Caki2 (cell line): ENCODE data around the gene HSF2BP. TPM values are rescaled to one million over a fixed set of nuclear protein-coding genes. Genes with fewer than 3 reads are reported as not detected.
"Not testable (repeated sequence)": the region's sequence is repeated elsewhere in the genome, so short reads cannot be mapped to it uniquely, and the experiment has no call there.

Source experiments
- DNase-seq: peaks from one replicate; pipeline ENCODE4 v3.0.0-alpha.2; 2015; ENCODE audit warnings: low read depth
- in situ Hi-C: cut with HindIII; loops from 2 replicates; pipeline ENCODE4 v1.10.0; 2016; ENCODE audit warnings: low sequenced_read_pairs, low pct_unique_long_range_greater_than_20kb, mixed read lengths
- total RNA-seq: library from RNA; depleted of rRNA; stranded (reverse); fragments of >200 nt; shearing (Covaris generic); gene quantifications from 2 replicates; pipeline ENCODE4 v1.2.3, GENCODE V29; 2014; ENCODE audit warnings: low replicate concordance

HSF2BP gene
- total RNA-seq, 1 experiment from 2014 or later, result 1.7 TPM

DNA sequence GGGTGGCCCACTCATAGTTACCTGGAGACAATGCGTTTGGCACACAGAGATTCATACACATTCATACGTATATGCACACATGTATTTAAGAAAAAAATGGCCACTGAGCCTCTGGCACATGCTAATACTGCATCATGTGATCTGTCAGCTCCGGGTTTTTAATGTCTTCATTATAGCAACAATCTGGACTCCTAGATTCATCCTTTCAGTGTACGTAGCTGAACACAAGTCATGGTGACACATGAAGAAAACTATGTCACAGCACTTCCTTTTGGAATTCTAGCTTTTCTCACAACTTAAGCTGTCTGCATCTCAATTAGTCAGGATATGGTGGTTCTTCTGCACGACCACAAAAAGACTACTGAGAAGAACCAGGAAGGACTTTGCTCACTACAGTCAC lies 24.7 kb downstream of the HSF2BP start:
- in situ Hi-C loops, result no loop called here
- DNase-seq, result peak; percentile 21

- in situ Hi-C loops, result no loop called here
- no peak for DNase-seq
These were observed 26.8 kb downstream of the HSF2BP start for GRCh38 chr21:43632373-43632905.

- in situ Hi-C loops, result no loop called here
- no peak for DNase-seq
These were observed 27.7 kb downstream of the HSF2BP start for GRCh38 chr21:43631411-43632107.

DNA sequence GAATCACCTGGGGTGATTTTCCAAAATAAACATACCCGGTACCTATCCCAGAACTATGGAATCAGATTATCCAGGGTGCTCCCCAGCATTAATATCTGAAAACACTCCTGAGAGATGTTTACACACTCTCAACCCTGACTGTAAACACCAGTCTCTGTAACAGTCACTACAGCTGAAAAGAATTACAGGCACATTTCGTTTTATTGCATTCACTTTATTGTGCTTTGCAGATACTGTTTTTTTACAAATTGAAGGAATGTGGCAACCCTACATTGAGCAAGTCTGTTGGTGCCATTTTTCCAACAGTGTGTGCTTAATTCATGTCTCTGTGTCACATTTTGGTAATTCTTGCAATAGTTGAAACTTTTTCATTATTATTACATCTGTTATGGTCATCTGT lies 31.8 kb downstream of the HSF2BP start:
- in situ Hi-C loops, result no loop called here
- DNase-seq, result no peak

- in situ Hi-C loops, result no loop called here
- DNase-seq, result no peak
These were observed 32.9 kb downstream of the HSF2BP start for GRCh38 chr21:43626390-43626789.

DNA sequence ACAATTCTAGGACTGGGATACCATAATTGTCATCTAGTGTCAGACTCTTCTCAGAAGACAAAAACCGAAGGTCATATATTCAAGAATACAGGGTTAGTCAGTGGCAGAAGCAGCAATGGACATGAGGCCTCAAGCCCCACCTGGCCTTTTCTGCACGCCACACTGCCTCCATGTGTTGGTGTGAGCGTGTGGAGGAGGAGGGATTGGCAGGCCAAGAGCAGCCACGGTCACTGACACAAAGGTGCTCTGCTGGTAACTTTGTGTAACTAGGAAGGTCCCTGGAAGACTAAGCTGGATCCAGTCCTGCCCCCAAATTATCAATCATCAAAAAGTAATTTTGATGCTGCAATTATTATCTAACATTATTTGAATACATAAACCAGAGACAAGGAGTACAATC lies 34.9 kb downstream of the HSF2BP start:
- in situ Hi-C loops, result no loop called here
- DNase-seq, result no peak

- in situ Hi-C loops, result no loop called here
- no peak for DNase-seq
These were observed 35.7 kb downstream of the HSF2BP start for GRCh38 chr21:43623588-43623987.

GRCh38 chr21:43622796-43623195 lies 36.5 kb downstream of the HSF2BP start:
- in situ Hi-C loops, result no loop called here

DNA sequence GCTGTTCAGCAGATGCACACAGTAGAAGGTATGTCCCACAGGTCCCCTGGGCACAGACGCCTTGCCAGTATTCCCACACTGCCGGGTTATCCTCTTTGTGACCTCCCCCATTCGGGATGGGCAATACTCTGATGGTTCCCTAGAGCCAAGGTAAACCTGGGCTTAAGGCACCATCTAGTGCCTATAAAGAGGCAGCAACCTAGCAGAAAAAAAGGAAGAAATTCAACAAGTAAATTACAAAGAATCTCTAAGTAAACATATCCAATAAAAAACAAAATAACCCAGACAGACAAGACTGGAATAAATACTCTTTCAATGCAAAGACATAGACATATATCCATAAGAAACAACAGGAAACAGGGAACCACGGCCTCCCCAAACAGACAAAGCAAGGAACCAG lies 39.4 kb downstream of the HSF2BP start:
- DNase-seq, result no peak
- in situ Hi-C loops, result no loop called here

More at GRCh38 chr21:43622796-43623195, 36.5 kb downstream of the HSF2BP start:
- DNase-seq, result no peak

DNA sequence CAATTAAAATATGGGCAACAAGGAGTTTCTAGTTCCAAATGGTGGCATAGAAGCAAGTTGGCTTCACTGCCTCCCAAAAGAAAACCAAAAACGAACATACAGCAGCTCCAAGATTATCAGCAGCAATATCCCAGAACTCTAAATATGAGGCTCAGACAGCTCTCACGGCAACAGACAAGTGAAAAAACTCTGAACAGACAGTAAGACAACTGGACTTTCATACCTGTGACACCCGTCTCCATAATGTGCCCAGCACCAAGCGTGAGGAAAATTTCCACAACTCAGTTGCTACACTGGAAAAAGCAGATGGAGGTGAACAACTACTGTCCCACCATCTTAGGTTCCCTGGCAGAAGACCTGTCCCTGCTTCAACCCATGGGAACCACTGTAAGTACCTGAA lies 39.9 kb downstream of the HSF2BP start:
- DNase-seq, result no peak
- in situ Hi-C loops, result no loop called here

DNA sequence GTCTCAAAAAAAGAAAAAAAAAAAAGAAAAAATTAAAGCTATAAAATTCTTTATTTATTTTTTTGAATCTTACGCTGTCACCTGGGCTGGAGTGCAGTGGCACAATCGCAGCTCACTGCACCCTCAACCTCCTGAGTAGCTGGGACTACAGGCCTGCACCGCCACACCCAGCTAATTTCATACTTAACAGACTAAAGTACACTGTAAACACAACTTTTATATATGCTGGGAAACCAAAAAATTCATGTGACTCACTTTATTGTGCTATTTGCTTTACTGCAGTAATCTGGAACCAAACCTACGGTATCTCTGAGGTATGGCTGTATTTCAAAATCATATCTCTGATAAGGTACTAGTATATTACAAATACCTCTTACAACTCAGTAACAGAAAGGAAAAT lies 40.3 kb downstream of the HSF2BP start:
- DNase-seq, result no peak
- in situ Hi-C loops, result no loop called here

- DNase-seq, in situ Hi-C loops: not testable (repeated sequence)
These were observed 42.4 kb downstream of the HSF2BP start for GRCh38 chr21:43616861-43617260.

GRCh38 chr21:43614839-43615238 lies 44.4 kb downstream of the HSF2BP start:
- in situ Hi-C loops, result no loop called here
- DNase-seq, result no peak

DNA sequence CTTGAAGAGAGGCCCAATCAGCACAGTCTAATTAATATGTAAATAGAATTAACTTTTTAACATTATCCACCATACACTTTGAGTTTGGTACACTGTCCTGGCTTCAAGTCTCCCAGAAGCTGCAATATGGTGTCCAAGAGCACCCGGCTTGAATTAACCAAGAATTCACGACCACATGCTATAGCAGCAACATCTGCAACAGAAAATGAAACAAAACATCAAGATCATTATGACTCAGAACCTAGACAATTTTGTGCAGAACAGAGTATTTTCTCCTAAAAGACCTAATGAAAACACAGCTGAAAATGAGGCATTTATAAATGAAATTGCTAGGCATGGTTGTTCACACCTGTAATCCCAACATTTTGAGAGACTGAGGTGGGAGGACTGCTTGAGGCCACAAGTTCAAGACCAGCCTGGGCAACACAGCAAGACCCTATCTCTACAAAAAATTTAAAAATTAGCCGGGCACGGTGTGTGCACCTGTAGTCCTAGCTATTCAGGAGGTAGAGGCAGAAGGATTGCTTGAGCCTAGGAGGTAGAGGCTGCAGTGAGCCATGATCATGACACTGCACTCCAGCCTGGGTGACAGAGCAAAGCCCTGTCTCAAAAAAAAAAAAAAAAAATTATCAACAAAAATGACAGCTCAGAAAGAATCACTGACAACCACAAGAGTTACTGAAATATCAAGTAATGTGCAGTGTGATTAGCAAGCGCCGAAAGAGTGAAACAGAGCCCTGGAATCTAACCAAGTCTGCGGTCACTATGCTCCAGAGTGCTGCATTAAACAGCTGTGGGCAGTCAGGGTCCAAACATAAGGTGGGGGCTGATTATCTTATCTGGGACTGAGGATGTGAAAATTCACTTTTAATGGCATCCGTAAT lies 45.3 kb downstream of the HSF2BP start:
- no peak for DNase-seq
- in situ Hi-C loops, result no loop called here

DNA sequence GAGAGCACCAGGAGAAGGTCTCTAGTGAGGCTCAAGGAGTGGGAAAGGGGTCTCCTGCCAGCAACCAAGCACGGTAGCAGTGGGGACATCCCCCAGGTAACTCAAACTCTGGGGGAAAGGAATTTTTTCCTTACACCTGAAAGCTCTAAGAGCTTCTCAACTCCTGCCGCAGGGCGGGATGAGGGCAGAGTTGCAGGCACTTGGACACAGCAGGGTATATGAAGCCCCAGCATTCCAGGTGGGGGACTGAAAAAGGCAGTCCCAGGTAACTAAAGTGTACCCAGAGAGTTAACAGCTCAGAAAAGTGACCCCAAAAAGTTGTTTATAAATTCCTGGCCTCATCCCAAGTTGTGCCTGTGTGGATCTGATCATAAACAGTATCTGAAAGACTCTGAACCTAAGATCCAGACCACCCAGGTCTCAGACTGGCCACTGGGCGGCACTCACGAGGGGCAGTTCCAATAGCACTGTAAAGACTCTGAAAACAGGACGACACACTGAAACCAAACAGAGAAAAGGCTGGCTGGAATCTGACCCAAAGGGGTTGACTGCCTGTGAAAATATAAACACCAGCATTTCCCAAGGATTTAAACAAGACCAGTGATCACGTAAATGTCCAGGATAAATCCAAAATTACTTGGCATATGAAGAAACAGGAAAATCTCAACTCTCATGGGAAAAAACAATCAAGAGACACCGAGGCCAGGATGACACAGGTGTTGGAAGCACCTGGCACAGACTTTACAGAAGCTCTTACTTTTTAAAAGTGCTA lies 47.5 kb downstream of the HSF2BP start:
- in situ Hi-C loops, result no loop called here
- DNase-seq, result peak; percentile 59

GRCh38 chr21:43609501-43610340 lies 49.6 kb downstream of the HSF2BP start:
- peak; percentile 77 for DNase-seq
- in situ Hi-C loops, result no loop called here

GRCh38 chr21:43608664-43609063 lies 50.6 kb downstream of the HSF2BP start:
- no peak for DNase-seq
- in situ Hi-C loops, result no loop called here

DNA sequence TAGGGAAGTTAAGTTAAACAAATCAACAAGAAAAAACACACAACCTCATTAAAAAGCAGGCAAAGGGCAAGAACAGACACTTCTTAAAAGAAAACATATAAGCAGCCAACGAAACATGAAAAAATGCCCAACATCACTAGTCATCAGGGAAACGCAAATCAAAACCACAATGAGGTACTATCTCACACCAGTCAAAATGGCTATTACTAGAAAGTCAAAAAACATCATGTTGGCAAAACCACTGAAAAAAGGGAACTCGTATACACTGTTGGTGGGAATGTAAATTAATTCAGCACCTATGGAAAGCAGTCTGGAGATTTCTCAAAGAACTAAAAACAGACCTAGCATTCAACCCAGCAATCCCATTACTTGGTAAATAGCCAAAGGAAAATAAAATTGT lies 51.1 kb downstream of the HSF2BP start:
- in situ Hi-C loops, result no loop called here

More for the DNA sequence above, 51.1 kb downstream of the HSF2BP start:
- no peak for DNase-seq
